ENCODE data around the gene DYRK2.

The DYRK2 gene

GRCh38 chr12:67646775-67647174, 1.8 kb upstream of the DYRK2 start:
- DNase-seq: no peak

GRCh38 chr12:67647181-67647798, 1.3 kb upstream of the DYRK2 start:
- DNase-seq: peak in 1 of 2 experiments; percentile 33

GRCh38 chr12:67647799-67648520, 585 bp upstream of the DYRK2 start:
- peak in 1 of 2 experiments; percentile 18 for DNase-seq

GRCh38 chr12:67649261-67649569, 670 bp downstream of the DYRK2 start:
- DNase-seq: peak in 1 of 2 experiments; percentile 19

- peak; percentile 21 to 38 for DNase-seq
Measured at GRCh38 chr12:67649570-67650387, 1.2 kb downstream of the DYRK2 start.

- no peak for DNase-seq
Measured at GRCh38 chr12:67650388-67651131, 2.0 kb downstream of the DYRK2 start.

- no peak for DNase-seq
Measured at GRCh38 chr12:67651132-67651695, 2.7 kb downstream of the DYRK2 start.

- DNase-seq: no peak
Measured at GRCh38 chr12:67655829-67656228, 7.3 kb downstream of the DYRK2 start.

GRCh38 chr12:67656251-67656650, 7.7 kb downstream of the DYRK2 start:
- DNase-seq: no peak

- DNase-seq: no peak
Measured at GRCh38 chr12:67658486-67658885, 9.9 kb downstream of the DYRK2 start.

GRCh38 chr12:67659292-67659691, 10.7 kb downstream of the DYRK2 start:
- no peak for DNase-seq

- DNase-seq: no peak
Measured at GRCh38 chr12:67661311-67662021, 12.9 kb downstream of the DYRK2 start.

- no peak for DNase-seq
Measured at GRCh38 chr12:67662910-67663538, 14.5 kb downstream of the DYRK2 start.

GRCh38 chr12:67664171-67664570, 15.6 kb downstream of the DYRK2 start:
- DNase-seq: no peak

- DNase-seq: no peak
Measured at GRCh38 chr12:67665679-67666078, 17.1 kb downstream of the DYRK2 start.

GRCh38 chr12:67666605-67667004, 18.1 kb downstream of the DYRK2 start:
- no peak for DNase-seq

GRCh38 chr12:67667276-67668073, 18.9 kb downstream of the DYRK2 start:
- no peak for DNase-seq

GRCh38 chr12:67669217-67669933, 20.8 kb downstream of the DYRK2 start:
- no peak for DNase-seq

GRCh38 chr12:67669934-67670631, 21.5 kb downstream of the DYRK2 start:
- no peak for DNase-seq

All from stimulated activated CD4-positive, alpha-beta T cell treated with anti-CD3 and anti-CD28 coated beads, Interleukin-4, amount 100 ng/mL, for 4 hours (primary cell).